MM.1S (cell line): ENCODE data around the gene PPTC7.

Source experiments
- DNase-seq: peaks from one replicate; pipeline ENCODE4 v3.0.0-alpha.2; 2015
- H2AFZ ChIP-seq: fragments of 300-600 bp; sonication (generic); 2 replicates; pipeline ENCODE4 v1.6.0; 2016; ENCODE audit warnings: antibody characterized with exemption, low read length
- H3F3A ChIP-seq: fragments of 300-600 bp; sonication (generic); 2 replicates; pipeline ENCODE4 v1.6.1; 2016; ENCODE audit warnings: mild to moderate bottlenecking, antibody characterized with exemption, low read length, moderate library complexity, mixed read lengths; ENCODE audit not compliant: insufficient read depth
- H3K27ac ChIP-seq: fragments of 300-600 bp; sonication (generic); 2 replicates; pipeline ENCODE4 v1.5.1; 2016; ENCODE audit warnings: mild to moderate bottlenecking, low read length
- H3K27me3 ChIP-seq: fragments of 300-600 bp; sonication (generic); replicated peaks from 2 replicates; pipeline ENCODE4 v1.6.0; 2016; ENCODE audit warnings: low read length; ENCODE audit not compliant: insufficient read depth
- H3K36me3 ChIP-seq: fragments of 300-600 bp; sonication (generic); replicated peaks from 2 replicates; pipeline ENCODE4 v1.6.1; 2016; ENCODE audit warnings: mild to moderate bottlenecking, low read length, mixed read lengths; ENCODE audit not compliant: insufficient read depth
- H3K4me1 ChIP-seq: fragments of 300-600 bp; sonication (generic); 2 replicates; pipeline ENCODE4 v1.6.1; 2016; ENCODE audit warnings: low read length, mixed read lengths
- H3K4me2 ChIP-seq: fragments of 300-600 bp; sonication (generic); 2 replicates; pipeline ENCODE4 v1.6.0; 2016; ENCODE audit warnings: low read depth, low read length
- H3K4me3 ChIP-seq: fragments of 300-600 bp; sonication (generic); 2 replicates; pipeline ENCODE4 v1.5.1; 2016; ENCODE audit warnings: low read length, mixed read lengths
- H3K79me2 ChIP-seq: fragments of 300-600 bp; sonication (generic); 2 replicates; pipeline ENCODE4 v1.6.1; 2016; ENCODE audit warnings: mixed run types, low read length, mixed read lengths
- H3K9ac ChIP-seq: fragments of 300-600 bp; sonication (generic); 2 replicates; pipeline ENCODE4 v1.6.1; 2016; ENCODE audit warnings: low read length, mixed read lengths
- H3K9me2 ChIP-seq: fragments of 300-600 bp; sonication (generic); replicated peaks from 2 replicates; pipeline ENCODE4 v1.6.1; 2016; ENCODE audit warnings: mild to moderate bottlenecking, low read length, mixed read lengths; ENCODE audit not compliant: insufficient read depth
- H3K9me3 ChIP-seq: fragments of 300-600 bp; sonication (generic); replicated peaks from 2 replicates; pipeline ENCODE4 v1.6.1; 2016; ENCODE audit warnings: mild to moderate bottlenecking, low read length, mixed read lengths; ENCODE audit not compliant: insufficient read depth
- H4K20me1 ChIP-seq: fragments of 300-600 bp; sonication (generic); 2 replicates; pipeline ENCODE4 v1.6.1; 2016; ENCODE audit warnings: mild to moderate bottlenecking, low read length, moderate library complexity, mixed read lengths; ENCODE audit not compliant: insufficient read depth
- EZH2 ChIP-seq: fragments of 300-600 bp; sonication (generic); optimal IDR thresholded peaks from 2 replicates; pipeline ENCODE3; 2017; ENCODE audit warnings: low read depth, mild to moderate bottlenecking, antibody characterized with exemption, low read length, mixed read lengths
- EZH2phosphoT487 ChIP-seq: fragments of 300-600 bp; sonication (generic); IDR thresholded peaks from 2 replicates; pipeline ENCODE4 v1.6.1; 2018; ENCODE audit warnings: antibody characterized with exemption, low read length
- TF ChIP-seq, protein P1 (sequence below): fragments of 300-600 bp; sonication (generic); IDR thresholded peaks from 2 replicates; pipeline ENCODE4 v1.5.1; 2016; ENCODE audit warnings: antibody characterized with exemption, low read length, mixed read lengths

PPTC7 gene

DNA sequence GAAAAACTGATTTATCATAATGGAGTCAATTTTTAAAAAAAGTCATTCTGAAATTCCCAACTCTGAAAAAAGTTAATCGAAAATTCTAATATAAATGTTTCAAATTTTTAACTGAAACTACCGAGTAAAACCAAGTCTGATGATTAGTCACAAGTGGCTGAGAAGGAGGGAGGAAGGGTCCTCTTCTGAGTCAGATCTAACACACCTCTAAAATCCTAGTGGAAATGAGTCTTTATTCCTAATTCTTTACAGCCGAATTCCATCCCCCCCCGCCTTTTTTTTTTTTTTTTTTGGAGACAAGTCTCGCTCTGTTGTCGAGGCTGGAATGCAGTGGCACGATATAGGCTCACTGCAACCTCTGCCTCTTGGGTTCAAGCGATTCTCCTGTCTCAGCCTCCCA lies 43.1 kb downstream of the PPTC7 start:
- H3K9me3 ChIP-seq = no peaks in the 10 kb centered on the region
- no peaks in the 10 kb centered on the region for H3K27me3 ChIP-seq
- H3K4me3 ChIP-seq = no peak overlapping the region
- TF ChIP-seq EZH2 (no peak), EZH2phosphoT487 (no peak)
- TF ChIP-seq, protein P1, sequence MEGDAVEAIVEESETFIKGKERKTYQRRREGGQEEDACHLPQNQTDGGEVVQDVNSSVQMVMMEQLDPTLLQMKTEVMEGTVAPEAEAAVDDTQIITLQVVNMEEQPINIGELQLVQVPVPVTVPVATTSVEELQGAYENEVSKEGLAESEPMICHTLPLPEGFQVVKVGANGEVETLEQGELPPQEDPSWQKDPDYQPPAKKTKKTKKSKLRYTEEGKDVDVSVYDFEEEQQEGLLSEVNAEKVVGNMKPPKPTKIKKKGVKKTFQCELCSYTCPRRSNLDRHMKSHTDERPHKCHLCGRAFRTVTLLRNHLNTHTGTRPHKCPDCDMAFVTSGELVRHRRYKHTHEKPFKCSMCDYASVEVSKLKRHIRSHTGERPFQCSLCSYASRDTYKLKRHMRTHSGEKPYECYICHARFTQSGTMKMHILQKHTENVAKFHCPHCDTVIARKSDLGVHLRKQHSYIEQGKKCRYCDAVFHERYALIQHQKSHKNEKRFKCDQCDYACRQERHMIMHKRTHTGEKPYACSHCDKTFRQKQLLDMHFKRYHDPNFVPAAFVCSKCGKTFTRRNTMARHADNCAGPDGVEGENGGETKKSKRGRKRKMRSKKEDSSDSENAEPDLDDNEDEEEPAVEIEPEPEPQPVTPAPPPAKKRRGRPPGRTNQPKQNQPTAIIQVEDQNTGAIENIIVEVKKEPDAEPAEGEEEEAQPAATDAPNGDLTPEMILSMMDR = no peak
- peaks cover 4% of the 10 kb centered on the region; the same call in 1 of the 2 replicates for H3K79me2 ChIP-seq
- H4K20me1 ChIP-seq = no peaks in the 10 kb centered on the region
- no peak overlapping the region for H2AFZ ChIP-seq
- peaks cover 5% of the 10 kb centered on the region; the same call in 1 of the 2 replicates for H3K4me1 ChIP-seq
- DNase-seq = no peak
- H3F3A ChIP-seq = no peaks in the 10 kb centered on the region; the same call in 1 of the 2 replicates
- no peaks in the 10 kb centered on the region for H3K9me2 ChIP-seq
- H3K27ac ChIP-seq = no peak overlapping the region
- no peaks in the 10 kb centered on the region for H3K36me3 ChIP-seq
- H3K9ac ChIP-seq = no peak overlapping the region
- no peak overlapping the region for H3K4me2 ChIP-seq

DNA sequence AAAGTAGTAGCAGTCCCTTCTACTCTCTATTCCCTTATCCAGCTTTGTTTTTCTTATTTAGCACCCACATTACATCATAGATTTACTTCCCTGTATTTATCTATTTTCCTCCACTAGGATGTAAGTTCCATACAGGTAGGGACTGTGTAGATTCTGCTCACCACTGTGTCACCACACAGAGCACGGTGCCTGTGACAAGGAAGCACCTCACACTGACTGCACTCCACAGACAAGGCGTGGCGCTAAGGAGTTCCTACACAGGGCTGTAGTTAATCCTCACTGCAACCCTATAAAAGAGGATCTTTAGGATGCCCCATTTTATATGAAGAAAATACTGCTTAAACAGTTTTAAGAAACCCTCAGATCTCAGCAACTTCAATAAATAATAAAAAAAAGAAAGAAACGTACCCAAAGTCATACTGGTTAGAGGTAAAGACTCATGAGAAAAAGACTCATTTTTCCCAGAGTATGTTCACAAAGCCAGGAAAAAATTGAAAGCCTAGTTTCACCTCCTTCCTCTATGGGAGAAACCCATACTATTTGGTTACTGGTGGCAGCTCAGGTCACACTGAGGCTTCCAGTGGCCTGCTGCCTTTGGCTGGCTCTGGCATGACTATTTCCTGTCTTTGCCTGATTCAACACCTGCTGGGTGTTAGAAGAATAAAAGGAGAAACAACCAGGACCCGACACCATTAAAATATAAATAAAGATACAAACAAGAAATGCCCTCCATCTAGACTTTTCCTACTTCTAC lies 44.1 kb downstream of the PPTC7 start:
- H2AFZ ChIP-seq = no peak overlapping the region
- no peak overlapping the region for H3K4me2 ChIP-seq
- H3K9ac ChIP-seq = no peak overlapping the region
- H3K9me2 ChIP-seq = no peaks in the 10 kb centered on the region
- no peaks in the 10 kb centered on the region for H3K36me3 ChIP-seq
- TF ChIP-seq, protein P1 = no peak
- TF ChIP-seq EZH2phosphoT487 = no peak
- TF ChIP-seq EZH2 = no peak
- no peaks in the 10 kb centered on the region; the same call in 1 of the 2 replicates for H3F3A ChIP-seq
- no peak for DNase-seq
- H3K4me1 ChIP-seq = peaks cover 3% of the 10 kb centered on the region; the same call in 1 of the 2 replicates
- no peaks in the 10 kb centered on the region for H3K9me3 ChIP-seq
- H3K27me3 ChIP-seq = no peaks in the 10 kb centered on the region
- H4K20me1 ChIP-seq = no peaks in the 10 kb centered on the region
- H3K4me3 ChIP-seq = no peak overlapping the region
- H3K27ac ChIP-seq = no peak overlapping the region
- H3K79me2 ChIP-seq = peaks cover 4% of the 10 kb centered on the region; the same call in 1 of the 2 replicates

DNA sequence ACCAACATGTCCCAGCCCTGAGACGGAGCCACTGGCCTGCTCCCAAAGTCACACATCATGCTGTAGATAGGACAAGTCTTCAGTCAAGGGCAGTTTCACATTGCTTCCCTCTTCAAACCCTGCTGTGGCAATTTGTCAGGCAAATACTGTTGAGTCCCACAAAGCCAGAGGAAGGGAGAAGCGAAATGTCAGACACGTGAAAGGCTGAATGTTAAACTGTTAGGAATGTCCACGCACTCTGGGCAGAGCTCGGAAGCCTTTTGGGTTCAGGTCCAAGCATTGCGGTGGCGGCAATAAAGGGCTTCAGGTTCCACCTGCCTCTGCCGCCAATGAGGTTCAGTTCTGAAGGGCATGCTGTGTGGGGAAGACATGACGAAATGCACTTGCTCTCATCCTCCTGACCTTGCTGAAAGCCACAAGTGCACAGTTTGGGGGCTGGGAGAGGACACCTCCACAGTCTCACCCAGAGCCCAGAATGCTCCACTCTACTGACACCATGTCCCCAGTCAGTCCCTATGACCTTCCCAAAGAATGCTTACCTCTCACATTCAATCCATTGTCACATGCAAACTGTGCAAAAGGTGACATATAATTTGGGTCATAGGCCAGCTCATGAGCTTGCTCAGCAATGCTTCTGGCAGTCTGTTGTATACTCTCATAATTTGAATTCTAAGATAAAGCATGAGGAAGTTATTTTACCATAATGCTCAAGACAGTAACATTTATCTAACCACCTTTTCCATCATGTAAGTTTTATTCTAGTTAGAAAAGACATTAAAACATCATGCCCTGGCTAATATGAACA lies 45.3 kb downstream of the PPTC7 start:
- no peaks in the 10 kb centered on the region for H3K9me3 ChIP-seq
- H3K4me2 ChIP-seq = no peak overlapping the region
- no peak overlapping the region for H3K4me3 ChIP-seq
- H3K4me1 ChIP-seq = peaks cover 8% of the 10 kb centered on the region; the same call in 1 of the 2 replicates
- H3K27me3 ChIP-seq = no peaks in the 10 kb centered on the region
- no peak overlapping the region for H2AFZ ChIP-seq
- H3K27ac ChIP-seq = no peak overlapping the region
- DNase-seq = no peak
- TF ChIP-seq EZH2 (no peak), EZH2phosphoT487 (no peak)
- TF ChIP-seq, protein P1 = no peak
- H4K20me1 ChIP-seq = no peaks in the 10 kb centered on the region
- no peaks in the 10 kb centered on the region for H3K9me2 ChIP-seq
- H3K36me3 ChIP-seq = no peaks in the 10 kb centered on the region
- H3K79me2 ChIP-seq = peaks cover 1% of the 10 kb centered on the region; the same call in 1 of the 2 replicates
- H3F3A ChIP-seq = no peaks in the 10 kb centered on the region
- H3K9ac ChIP-seq = no peak overlapping the region
